HEK293T (cell line): Measurements from ENCODE around the gene EPHB2.
A peak's percentile ranks its signal among the peaks of the same experiment; 100 is the strongest.

Source experiments
- CTCF ChIA-PET: fragments of 350-600 bp; formaldehyde crosslinking; extraction: SDS; loops from one replicate; lab custom pipeline; 2021; ENCODE audit warnings: antibody characterized with exemption, inconsistent platforms; lab: Yijun Ruan, JAX
- POLR2A ChIA-PET: fragments of 350-600 bp; formaldehyde crosslinking; extraction: SDS; loops from one replicate; lab custom pipeline; 2020; ENCODE audit warnings: antibody characterized with exemption, inconsistent platforms; lab: Yijun Ruan, JAX
- DNase-seq: peaks from one replicate; pipeline ENCODE4 v3.0.0; 2012; ENCODE audit warnings: mixed read lengths; ENCODE audit errors: extremely low spot score
- ARNT ChIP-seq: fragments of 450-650 bp; IDR thresholded peaks from 2 replicates; pipeline ENCODE4 v1.6.1; 2017; ENCODE audit warnings: mild to moderate bottlenecking
- BHLHE40 ChIP-seq: fragments of 450-650 bp; IDR thresholded peaks from 2 replicates; pipeline ENCODE4 v1.6.1; 2016; ENCODE audit warnings: mild to moderate bottlenecking, moderate library complexity, borderline replicate concordance
- CTBP1 ChIP-seq: fragments of 450-650 bp; IDR thresholded peaks from 2 replicates; pipeline ENCODE4 v1.6.1; 2016; ENCODE audit warnings: borderline replicate concordance
- ELF4 ChIP-seq: fragments of 450-650 bp; IDR thresholded peaks from 2 replicates; pipeline ENCODE4 v1.6.1; 2017; ENCODE audit warnings: antibody characterized with exemption
- FOXA1 ChIP-seq: fragments of 450-650 bp; IDR thresholded peaks from 2 replicates; pipeline ENCODE4 v1.6.1; 2016; ENCODE audit warnings: mild to moderate bottlenecking
- FOXK2 ChIP-seq: fragments of 450-650 bp; IDR thresholded peaks from 2 replicates; pipeline ENCODE4 v1.6.1; 2016; ENCODE audit warnings: mild to moderate bottlenecking
- FOXM1 ChIP-seq: fragments of 450-650 bp; IDR thresholded peaks from 2 replicates; pipeline ENCODE4 v1.6.1; 2017; ENCODE audit warnings: mild to moderate bottlenecking, borderline replicate concordance
- HDGF ChIP-seq: fragments of 450-650 bp; IDR thresholded peaks from 2 replicates; pipeline ENCODE4 v1.6.1; 2017; ENCODE audit warnings: antibody characterized with exemption, borderline replicate concordance
- L3MBTL2 ChIP-seq: fragments of 450-650 bp; conservative IDR thresholded peaks from 2 replicates; pipeline ENCODE4 v1.6.1; 2016; ENCODE audit warnings: mild to moderate bottlenecking
- LEF1 ChIP-seq: fragments of 450-650 bp; IDR thresholded peaks from 2 replicates; pipeline ENCODE4 v1.6.1; 2017; ENCODE audit warnings: mild to moderate bottlenecking, borderline replicate concordance
- NFRKB ChIP-seq: fragments of 450-650 bp; IDR thresholded peaks from 2 replicates; pipeline ENCODE4 v1.6.1; 2016; ENCODE audit warnings: mild to moderate bottlenecking, moderate library complexity
- PKNOX1 ChIP-seq: fragments of 450-650 bp; IDR thresholded peaks from 2 replicates; pipeline ENCODE4 v1.6.1; 2016
- SP1 ChIP-seq: fragments of 450-650 bp; IDR thresholded peaks from 2 replicates; pipeline ENCODE4 v1.6.1; 2017
- SUZ12 ChIP-seq: fragments of 450-650 bp; IDR thresholded peaks from 2 replicates; pipeline ENCODE4 v1.6.1; 2016; ENCODE audit warnings: mild to moderate bottlenecking
- TARDBP ChIP-seq: fragments of 450-650 bp; IDR thresholded peaks from 2 replicates; pipeline ENCODE4 v1.6.1; 2016
- ZNF384 ChIP-seq: fragments of 450-650 bp; IDR thresholded peaks from 2 replicates; pipeline ENCODE4 v1.6.1; 2016

EPHB2 gene

GRCh38 chr1:22790232-22791008, 79.8 kb downstream of the EPHB2 start:
- ChIA-PET POLR2A (no interaction called here), CTCF (no interaction called here)
- DNase-seq, result no peak
- no peak for TF ChIP-seq FOXA1
- TF ChIP-seq SP1, result no peak
- TF ChIP-seq L3MBTL2, result no peak
- no peak for TF ChIP-seq ARNT
- no peak for TF ChIP-seq BHLHE40
- no peak for TF ChIP-seq SUZ12
- TF ChIP-seq FOXM1, result no peak
- no peak for TF ChIP-seq PKNOX1
- no peak for TF ChIP-seq TARDBP
- TF ChIP-seq HDGF, result no peak
- TF ChIP-seq LEF1, result no peak
- no peak for TF ChIP-seq FOXK2
- no peak for TF ChIP-seq CTBP1
- TF ChIP-seq ZNF384, result no peak

- DNase-seq, result no peak
- CTCF ChIA-PET, result interaction anchor here (1.3 kb wide), 1 partner anchor 70 kb away, joined by 5 read pairs; no protein-coding TSS in a partner anchor
Measured at GRCh38 chr1:22791831-22792347, 81.2 kb downstream of the EPHB2 start.

GRCh38 chr1:22792396-22793160, 81.9 kb downstream of the EPHB2 start:
- ChIA-PET CTCF (interaction anchor here (1.3 kb wide), 1 partner anchor 69 kb away, joined by 5 read pairs; no protein-coding TSS in a partner anchor), POLR2A (no interaction called here)
- TF ChIP-seq BHLHE40 (no peak), PKNOX1 (peak; percentile 45)
- no peak for DNase-seq

More at GRCh38 chr1:22791831-22792347, 81.2 kb downstream of the EPHB2 start:
- TF ChIP-seq ZNF384 (no peak), BHLHE40 (no peak), NFRKB (no peak)
- POLR2A ChIA-PET, result no interaction called here

GRCh38 chr1:22793647-22794046, 83.0 kb downstream of the EPHB2 start:
- no peak for DNase-seq
- TF ChIP-seq L3MBTL2, result no peak
- no peak for TF ChIP-seq SP1
- TF ChIP-seq LEF1, result no peak
- no peak for TF ChIP-seq TARDBP
- TF ChIP-seq FOXA1, result no peak
- no peak for TF ChIP-seq FOXM1
- TF ChIP-seq PKNOX1, result no peak
- TF ChIP-seq BHLHE40, result no peak
- TF ChIP-seq HDGF, result no peak
- TF ChIP-seq CTBP1, result no peak
- ChIA-PET POLR2A (no interaction called here), CTCF (no interaction called here)

GRCh38 chr1:22794647-22795365, 84.2 kb downstream of the EPHB2 start:
- CTCF ChIA-PET, result no interaction called here
- DNase-seq, result no peak
- TF ChIP-seq TARDBP (no peak), SP1 (no peak), CTBP1 (no peak), SUZ12 (no peak), FOXA1 (no peak), ARNT (no peak), L3MBTL2 (no peak), ELF4 (no peak)
- POLR2A ChIA-PET, result no interaction called here

GRCh38 chr1:22795366-22795714, 84.7 kb downstream of the EPHB2 start:
- ChIA-PET POLR2A (no interaction called here), CTCF (no interaction called here)

More at GRCh38 chr1:22795366-22795714, 84.7 kb downstream of the EPHB2 start:
- no peak for DNase-seq
- no peak for TF ChIP-seq L3MBTL2
- no peak for TF ChIP-seq LEF1
- no peak for TF ChIP-seq NFRKB
- no peak for TF ChIP-seq CTBP1
- no peak for TF ChIP-seq ELF4
- no peak for TF ChIP-seq HDGF
- TF ChIP-seq FOXA1, result no peak
- TF ChIP-seq FOXM1, result no peak
- TF ChIP-seq FOXK2, result no peak
- no peak for TF ChIP-seq SUZ12
- no peak for TF ChIP-seq PKNOX1
- TF ChIP-seq TARDBP, result no peak
- no peak for TF ChIP-seq ZNF384
